ENCODE results near the gene CGB3. TPM values are rescaled to one million over a fixed set of nuclear protein-coding genes. Genes with fewer than 3 reads are reported as not detected.
A peak's percentile ranks its signal among the peaks of the same experiment; 100 is the strongest.

The CGB3 gene
- total RNA-seq, 1 experiment from 2014 or later, result 0.46 TPM

- Mint-ChIP-seq H3K9me3 (no peaks in the 10 kb centered on the region), H3K4me3 (peak overlapping the region; percentile 30 to 68), H3K36me3 (ENCODE audit: insufficient read depth in 1 of 3, low read depth in 3 of 3) (peaks cover 17 to 42% (median 41%) of the 10 kb centered on the region in 3 experiments), H3K4me1 (peaks cover 30 to 35% of the 10 kb centered on the region in 2 experiments), H3K27me3 (ENCODE audit: low read depth) (no peaks in the 10 kb centered on the region), H3K27ac (no peak overlapping the region; a peak in 1 of 7 replicates)
- no peak overlapping the region for H2BK15ac ChIP-seq (ENCODE audit: low read depth, low read length)
- no peak overlapping the region for H3K14ac ChIP-seq (ENCODE audit: insufficient read depth, low read length)
- H3K27me3 ChIP-seq (ENCODE audit: insufficient read depth, low read length), result no peaks in the 10 kb centered on the region
- DNase-seq, result no peak
- H2BK5ac ChIP-seq (ENCODE audit: insufficient read length, low read length), result no peak overlapping the region
- no peak overlapping the region for H2AK5ac ChIP-seq (ENCODE audit: insufficient read length, low read length)
- H3K79me2 ChIP-seq (ENCODE audit: insufficient read depth, low read length), result peaks cover 9% of the 10 kb centered on the region; the same call in 1 of the 2 replicates
- H2BK120ac ChIP-seq (ENCODE audit: low read depth, low read length, poor library complexity, severe bottlenecking), result no peak overlapping the region
- H3T11ph ChIP-seq (ENCODE audit: low read length), result no peak overlapping the region
- H2BK20ac ChIP-seq (ENCODE audit: low read depth, low read length, poor library complexity, severe bottlenecking), result no peak overlapping the region
- H3K23me2 ChIP-seq (ENCODE audit: insufficient read length, low read depth, low read length, poor library complexity, severe bottlenecking), result peaks cover 8% of the 10 kb centered on the region
- no peak overlapping the region for H2AFZ ChIP-seq (ENCODE audit: low read length)
- H4K5ac ChIP-seq (ENCODE audit: insufficient read length, low read depth, low read length), result no peak overlapping the region
- H3K27ac ChIP-seq (ENCODE audit: insufficient read length, low read depth, low read length), result no peak overlapping the region
- no peaks in the 10 kb centered on the region; the same call in 1 of the 2 replicates for H3K4me1 ChIP-seq (ENCODE audit: insufficient read depth, low read length)
- no peak overlapping the region for H4K8ac ChIP-seq (replicated peaks; ENCODE audit: insufficient read length, low read depth, low read length)
- no peak overlapping the region for H3K56ac ChIP-seq (ENCODE audit: insufficient read length, low read depth, low read length)
- H3K23ac ChIP-seq (ENCODE audit: insufficient read length, low read depth, low read length), result no peak overlapping the region
- H3K9ac ChIP-seq (ENCODE audit: extremely low read depth, insufficient read length, low read length), result no peak overlapping the region
- no peak overlapping the region for H3K4me2 ChIP-seq (ENCODE audit: insufficient read depth, insufficient read length, low read length)
- no peak overlapping the region for H2BK12ac ChIP-seq (ENCODE audit: insufficient read length, low read depth, low read length)
- WGBS (ENCODE audit: extremely low coverage, insufficient read length, low lambda C conversion rate), result no CpG with 5 or more reads among the region's 22 CpGs
- H3K9me3 ChIP-seq (ENCODE audit: control insufficient read depth, low read depth, low read length), result no peaks in the 10 kb centered on the region
- no peak for TF ChIP-seq CTCF (conservative IDR thresholded peaks at IDR 0.05)
- H3K79me1 ChIP-seq (ENCODE audit: insufficient read depth, low read depth, low read length, poor library complexity, severe bottlenecking), result no peaks in the 10 kb centered on the region
- H3K4ac ChIP-seq (ENCODE audit: low read depth, low read length), result no peak overlapping the region
- H4K20me1 ChIP-seq (ENCODE audit: control insufficient read depth, insufficient read depth, insufficient read length), result no peaks in the 10 kb centered on the region
- no peak overlapping the region for H3K18ac ChIP-seq (ENCODE audit: insufficient read length, low read depth, low read length)
- no peak overlapping the region for H4K91ac ChIP-seq (ENCODE audit: insufficient read length, low read depth, low read length)
Observed at GRCh38 chr19:48991011-48991609, 33.0 kb downstream of the CGB3 start.
